GM12878 (cell line): Measurements from ENCODE around the gene APH1B. TPM values are rescaled to one million over a fixed set of nuclear protein-coding genes. Genes with fewer than 3 reads are reported as not detected.

Experiments
- BACH1 ChIP-seq: fragments of 450-650 bp; IDR thresholded peaks from 2 replicates; pipeline ENCODE4 v1.6.1; 2017; ENCODE audit warnings: mild to moderate bottlenecking, borderline replicate concordance
- E4F1 ChIP-seq: fragments of 450-650 bp; IDR thresholded peaks from 2 replicates; pipeline ENCODE4 v1.6.1; 2018; ENCODE audit warnings: borderline replicate concordance, mild to moderate bottlenecking; ENCODE audit not compliant: partially characterized antibody
- NKRF ChIP-seq: fragments of 450-650 bp; conservative IDR thresholded peaks from 2 replicates; pipeline ENCODE4 v1.6.1; 2017; ENCODE audit warnings: mild to moderate bottlenecking, moderate library complexity
- PBX3 ChIP-seq: IDR thresholded peaks from 2 replicates; pipeline ENCODE4 v1.6.1; 2011; ENCODE audit warnings: mild to moderate bottlenecking, low read depth, low read length, moderate library complexity; ENCODE audit not compliant: insufficient replicate concordance
- PRDM15 ChIP-seq: fragments of 450-650 bp; formaldehyde crosslinking; IDR thresholded peaks from 2 replicates; pipeline ENCODE4 v1.4.0; 2020; ENCODE audit warnings: mild to moderate bottlenecking, moderate library complexity
- ZNF384 ChIP-seq: IDR thresholded peaks from 2 replicates; pipeline ENCODE4 v1.6.1; 2012; ENCODE audit warnings: low read depth, mild to moderate bottlenecking, low read length, improper control_type of control experiment, borderline replicate concordance
- polyA plus RNA-seq, 11 experiments: library from polyadenylated mRNA; depleted of rRNA in 4 of 11; unstranded in 6 of 11; stranded (reverse) in 5 of 11; fragments of >200 nt; fragmentation: Nextera tagmentation in 4 of 11; fragmentation: Illumina TruSeq in 1 of 11; extraction: Ambion mirVana in 4 of 11; extraction: Trizol in 1 of 11; gene quantifications; 1 replicate in 1 of 11; 2 replicates in 10 of 11; pipeline versions ENCODE4 v1.2.1 to v1.2.3, GENCODE V29; 2011 to 2016; ENCODE audit warnings: inconsistent platforms in 2 of 11, missing spikeins in 2 of 11, low read depth in 1 of 11
- total RNA-seq, 4 experiments: library from RNA; depleted of rRNA in 3 of 4; stranded (reverse); fragments of >200 nt in 3 of 4; fragmentation: Illumina TruSeq in 1 of 4; extraction: Trizol in 1 of 4; gene quantifications; 2 replicates each; pipeline versions ENCODE4 v1.2.1 to v1.2.3, GENCODE V29; 2013 to 2021

APH1B gene
- total and polyA plus RNA-seq, 10 of the 15 experiments (the other 5 are each of a cell fraction or from before 2014, with no cell fraction given): 5.0 to 20.8 (median 11.1) TPM

GRCh38 chr15:63310646-63311045 lies 33.2 kb downstream of the APH1B start (continued):
- TF ChIP-seq PRDM15: no peak
- no peak for TF ChIP-seq NKRF
- TF ChIP-seq E4F1: no peak
- no peak for TF ChIP-seq PBX3
- no peak for TF ChIP-seq ZNF384
- TF ChIP-seq BACH1: no peak
